ES-I3 (cell line): ENCODE results near the gene AACS.
"Not testable (repeated sequence)": the region's sequence is repeated elsewhere in the genome, so short reads cannot be mapped to it uniquely, and the experiment has no call there.

ENCODE experiments used
- H3K36me3 ChIP-seq: 2 replicates; pipeline ENCODE4 v1.6.1; 2013; ENCODE audit warnings: mild to moderate bottlenecking, low read length, control low read depth, moderate library complexity; ENCODE audit not compliant: insufficient read depth
- H3K4me1 ChIP-seq: 2 replicates; pipeline ENCODE4 v1.6.1; 2013; ENCODE audit warnings: mild to moderate bottlenecking, control low read depth, low read length; ENCODE audit not compliant: insufficient read depth
- H3K9ac ChIP-seq: 2 replicates; pipeline ENCODE4 v1.6.1; 2013; ENCODE audit warnings: low read depth, mild to moderate bottlenecking, low read length, moderate library complexity
- H3K9me3 ChIP-seq: 2 replicates; pipeline ENCODE4 v1.6.1; 2013; ENCODE audit warnings: mild to moderate bottlenecking, low read length, moderate library complexity; ENCODE audit not compliant: control insufficient read depth, insufficient read depth

Gene AACS

GRCh38 chr12:125132698-125133400, 67.6 kb downstream of the AACS start:
- H3K36me3 ChIP-seq: no peaks in the 10 kb centered on the region; the same call in 1 of the 2 replicates
- H3K9ac ChIP-seq: no peak overlapping the region
- no peaks in the 10 kb centered on the region for H3K9me3 ChIP-seq
- no peaks in the 10 kb centered on the region for H3K4me1 ChIP-seq

GRCh38 chr12:125133616-125134015, 68.4 kb downstream of the AACS start:
- H3K9ac ChIP-seq: no peak overlapping the region
- no peaks in the 10 kb centered on the region for H3K9me3 ChIP-seq
- no peaks in the 10 kb centered on the region; the same call in 1 of the 2 replicates for H3K36me3 ChIP-seq
- H3K4me1 ChIP-seq: no peaks in the 10 kb centered on the region

GRCh38 chr12:125134576-125134975, 69.3 kb downstream of the AACS start:
- Histone ChIP-seq H3K9ac (no peak overlapping the region), H3K9me3 (no peaks in the 10 kb centered on the region), H3K36me3 (no peaks in the 10 kb centered on the region; the same call in 1 of the 2 replicates), H3K4me1 (no peaks in the 10 kb centered on the region; the same call in 1 of the 2 replicates)

GRCh38 chr12:125135906-125136305, 70.7 kb downstream of the AACS start:
- Histone ChIP-seq H3K36me3 (no peaks in the 10 kb centered on the region; the same call in 1 of the 2 replicates), H3K9me3 (no peaks in the 10 kb centered on the region), H3K4me1 (peaks cover 7% of the 10 kb centered on the region), H3K9ac (no peak overlapping the region)

GRCh38 chr12:125136702-125137101, 71.5 kb downstream of the AACS start:
- H3K4me1 ChIP-seq: peaks cover 10% of the 10 kb centered on the region

GRCh38 chr12:125137766-125138344, 72.6 kb downstream of the AACS start:
- Histone ChIP-seq H3K36me3 (no peaks in the 10 kb centered on the region; the same call in 1 of the 2 replicates), H3K4me1 (peaks cover 10% of the 10 kb centered on the region), H3K9me3 (no peaks in the 10 kb centered on the region)

More at GRCh38 chr12:125136702-125137101, 71.5 kb downstream of the AACS start:
- Histone ChIP-seq H3K9me3 (no peaks in the 10 kb centered on the region), H3K9ac (no peak overlapping the region), H3K36me3 (no peaks in the 10 kb centered on the region; the same call in 1 of the 2 replicates)

GRCh38 chr12:125140279-125141209, 75.3 kb downstream of the AACS start:
- Histone ChIP-seq H3K36me3 (no peaks in the 10 kb centered on the region; the same call in 1 of the 2 replicates), H3K9ac (no peak overlapping the region)

More at GRCh38 chr12:125137766-125138344, 72.6 kb downstream of the AACS start:
- H3K9ac ChIP-seq: no peak overlapping the region

GRCh38 chr12:125141210-125141573, 76.0 kb downstream of the AACS start:
- H3K9me3 ChIP-seq, H3K9ac ChIP-seq, H3K36me3 ChIP-seq: not testable (repeated sequence)
- H3K4me1 ChIP-seq: peaks cover 10% of the 10 kb centered on the region

More at GRCh38 chr12:125140279-125141209, 75.3 kb downstream of the AACS start:
- Histone ChIP-seq H3K9me3 (no peaks in the 10 kb centered on the region), H3K4me1 (peaks cover 10% of the 10 kb centered on the region)

GRCh38 chr12:125142601-125143000, 77.4 kb downstream of the AACS start:
- peaks cover 10% of the 10 kb centered on the region for H3K4me1 ChIP-seq
- no peaks in the 10 kb centered on the region for H3K36me3 ChIP-seq
- H3K9ac ChIP-seq: no peak overlapping the region
- no peaks in the 10 kb centered on the region for H3K9me3 ChIP-seq

GRCh38 chr12:125143491-125143890, 78.3 kb downstream of the AACS start:
- Histone ChIP-seq H3K36me3 (no peaks in the 10 kb centered on the region), H3K9me3 (no peaks in the 10 kb centered on the region), H3K4me1 (peaks cover 10% of the 10 kb centered on the region), H3K9ac (no peak overlapping the region)

- no peaks in the 10 kb centered on the region for H3K36me3 ChIP-seq
- H3K9ac ChIP-seq: no peak overlapping the region
- H3K9me3 ChIP-seq: no peaks in the 10 kb centered on the region
- peaks cover 10% of the 10 kb centered on the region for H3K4me1 ChIP-seq
Observed at GRCh38 chr12:125145196-125145595, 80.0 kb downstream of the AACS start.

- Histone ChIP-seq H3K4me1 (no peaks in the 10 kb centered on the region), H3K9ac (no peak overlapping the region), H3K36me3 (no peaks in the 10 kb centered on the region), H3K9me3 (no peaks in the 10 kb centered on the region)
Observed at GRCh38 chr12:125148316-125148715, 83.1 kb downstream of the AACS start.

GRCh38 chr12:125149160-125150108, 84.2 kb downstream of the AACS start:
- Histone ChIP-seq H3K9me3 (no peaks in the 10 kb centered on the region), H3K36me3 (no peaks in the 10 kb centered on the region), H3K9ac (no peak overlapping the region), H3K4me1 (no peaks in the 10 kb centered on the region)
